Naive B cell (primary cell): ENCODE data around the gene SHISAL2B. TPM values are rescaled to one million over a fixed set of nuclear protein-coding genes. Genes with fewer than 3 reads are reported as not detected.
"Not testable (repeated sequence)": the region's sequence is repeated elsewhere in the genome, so short reads cannot be mapped to it uniquely, and the experiment has no call there.

Experiments used
- ATAC-seq, 2 donors: fragments of 150-1000 bp; cut with Tn5 transposase; 2 replicates each; pipeline ENCODE4 v1.10.0; 2021; ENCODE audit warnings: low read depth in 2 of 2, mild to moderate bottlenecking in 2 of 2, moderate library complexity in 2 of 2
- DNase-seq: peaks from one replicate; pipeline ENCODE4 v3.0.0; 2022
- H3K27ac Mint-ChIP-seq, 6 donors: one replicate each; pipeline ENCODE4 v1.8.0; 2020 to 2022; ENCODE audit warnings: mild to moderate bottlenecking in 6 of 6, mixed read lengths in 6 of 6, moderate library complexity in 5 of 6, inconsistent platforms in 2 of 6
- H3K27me3 Mint-ChIP-seq, 3 donors: one replicate each; pipeline ENCODE4 v1.8.0; 2021 to 2022; ENCODE audit warnings: mixed read lengths in 3 of 3, mild to moderate bottlenecking in 1 of 3
- H3K36me3 Mint-ChIP-seq, 2 donors: one replicate each; pipeline ENCODE4 v1.8.0; 2020 to 2022; ENCODE audit warnings: mixed read lengths in 2 of 2, inconsistent platforms in 1 of 2, mild to moderate bottlenecking in 1 of 2
- H3K4me1 Mint-ChIP-seq, 3 donors: one replicate each; pipeline ENCODE4 v1.8.0; 2020 to 2022; ENCODE audit warnings: mixed read lengths in 3 of 3, inconsistent platforms in 1 of 3, mild to moderate bottlenecking in 1 of 3, moderate library complexity in 1 of 3
- H3K4me3 Mint-ChIP-seq, 8 donors: one replicate each; pipeline ENCODE4 v1.8.0; 2020 to 2022; ENCODE audit warnings: mild to moderate bottlenecking in 8 of 8, mixed read lengths in 8 of 8, moderate library complexity in 8 of 8, inconsistent platforms in 2 of 8
- H3K9me3 Mint-ChIP-seq, 7 donors: one replicate each; pipeline ENCODE4 v1.8.0; 2020 to 2022; ENCODE audit warnings: mixed read lengths in 7 of 7, mild to moderate bottlenecking in 5 of 7, inconsistent platforms in 2 of 7, moderate library complexity in 1 of 7
- polyA plus RNA-seq, 6 donors: library from polyadenylated mRNA; unstranded; fragments of 300-500 nt; fragmentation: Illumina TruSeq; gene quantifications; one replicate each; pipeline ENCODE4 v1.2.3, GENCODE V29; 2021; ENCODE audit warnings: low read depth in 6 of 6

SHISAL2B gene
- polyA plus RNA-seq, 6 donors from 2014 or later = not detected

GRCh38 chr5:64714495-64714894 lies 24.2 kb downstream of the SHISAL2B start:
- DNase-seq, H3K4me3 Mint-ChIP-seq, H3K36me3 Mint-ChIP-seq, ATAC-seq, H3K27me3 Mint-ChIP-seq, H3K9me3 Mint-ChIP-seq, H3K27ac Mint-ChIP-seq, H3K4me1 Mint-ChIP-seq: not testable (repeated sequence)

GRCh38 chr5:64722588-64722987 lies 32.3 kb downstream of the SHISAL2B start:
- Mint-ChIP-seq H3K4me3 (no peak overlapping the region), H3K9me3 (no peaks in the 10 kb centered on the region), H3K27ac (no peak overlapping the region), H3K36me3 (peaks cover 6 to 23% of the 10 kb centered on the region in 2 donors), H3K4me1 (no peaks in the 10 kb centered on the region), H3K27me3 (no peaks in the 10 kb centered on the region)
- ATAC-seq (no peak), DNase-seq (no peak)

- no peaks in the 10 kb centered on the region for H3K27me3 Mint-ChIP-seq
- no peak overlapping the region for H3K27ac Mint-ChIP-seq
- no peak overlapping the region for H3K4me3 Mint-ChIP-seq
- peaks cover 30 to 45% of the 10 kb centered on the region in 2 donors for H3K36me3 Mint-ChIP-seq
- peaks cover 0 to 18% (median 0%) of the 10 kb centered on the region in 3 donors for H3K4me1 Mint-ChIP-seq
- H3K9me3 Mint-ChIP-seq = no peaks in the 10 kb centered on the region
- no peak for DNase-seq
- no peak for ATAC-seq
These were observed 36.8 kb downstream of the SHISAL2B start for GRCh38 chr5:64727150-64727549.

- no peaks in the 10 kb centered on the region for H3K9me3 Mint-ChIP-seq
- peaks cover 8 to 9% of the 10 kb centered on the region in 2 donors for H3K36me3 Mint-ChIP-seq
- DNase-seq = no peak
- no peaks in the 10 kb centered on the region for H3K27me3 Mint-ChIP-seq
- H3K27ac Mint-ChIP-seq = no peak overlapping the region
- no peak overlapping the region for H3K4me3 Mint-ChIP-seq
- no peak for ATAC-seq
- peaks cover 0 to 5% (median 4%) of the 10 kb centered on the region in 3 donors for H3K4me1 Mint-ChIP-seq
These were observed 52.1 kb downstream of the SHISAL2B start for GRCh38 chr5:64742411-64742810.

GRCh38 chr5:64742821-64743220 lies 52.5 kb downstream of the SHISAL2B start:
- Mint-ChIP-seq H3K27ac (no peak overlapping the region), H3K36me3 (peaks cover 8 to 9% of the 10 kb centered on the region in 2 donors), H3K9me3 (no peaks in the 10 kb centered on the region), H3K4me3 (no peak overlapping the region), H3K27me3 (no peaks in the 10 kb centered on the region), H3K4me1 (peaks cover 0 to 5% (median 4%) of the 10 kb centered on the region in 3 donors)
- DNase-seq (no peak), ATAC-seq (no peak)

- Mint-ChIP-seq H3K4me3 (no peak overlapping the region), H3K9me3 (no peaks in the 10 kb centered on the region), H3K27me3 (no peaks in the 10 kb centered on the region), H3K4me1 (peaks cover 1 to 8% (median 5%) of the 10 kb centered on the region in 3 donors), H3K27ac (peak overlapping the region in 2 of 6 donors; percentile 47 to 66), H3K36me3 (peaks cover 1 to 8% of the 10 kb centered on the region in 2 donors)
- ATAC-seq (no peak), DNase-seq (no peak)
These were observed 54.6 kb downstream of the SHISAL2B start for GRCh38 chr5:64744914-64745313.

GRCh38 chr5:64746446-64746845 lies 56.1 kb downstream of the SHISAL2B start:
- H3K4me1 Mint-ChIP-seq = peaks cover 15 to 19% (median 16%) of the 10 kb centered on the region in 3 donors
- H3K27me3 Mint-ChIP-seq = no peaks in the 10 kb centered on the region
- H3K36me3 Mint-ChIP-seq = peaks cover 0 to 13% of the 10 kb centered on the region in 2 donors
- H3K9me3 Mint-ChIP-seq = no peaks in the 10 kb centered on the region
- DNase-seq (no peak), ATAC-seq (no peak)
- H3K4me3 Mint-ChIP-seq = no peak overlapping the region
- no peak overlapping the region for H3K27ac Mint-ChIP-seq

- H3K4me1 Mint-ChIP-seq = peaks cover 14 to 15% (median 15%) of the 10 kb centered on the region in 3 donors
- peak overlapping the region in 1 of 8 donors; percentile 44 for H3K4me3 Mint-ChIP-seq
- H3K27ac Mint-ChIP-seq = peak overlapping the region in 1 of 6 donors; percentile 57
- DNase-seq = no peak
- no peaks in the 10 kb centered on the region for H3K9me3 Mint-ChIP-seq
- H3K36me3 Mint-ChIP-seq = peaks cover 0 to 13% of the 10 kb centered on the region in 2 donors
- ATAC-seq = no peak
- H3K27me3 Mint-ChIP-seq = no peaks in the 10 kb centered on the region
These were observed 59.1 kb downstream of the SHISAL2B start for GRCh38 chr5:64749385-64749784.

- Mint-ChIP-seq H3K4me1 (peaks cover 15 to 31% (median 26%) of the 10 kb centered on the region in 3 donors), H3K36me3 (peaks cover 0 to 17% of the 10 kb centered on the region in 2 donors), H3K9me3 (peaks cover 0 to 2% (median 0%) of the 10 kb centered on the region in 7 donors), H3K4me3 (no peak overlapping the region), H3K27ac (no peak overlapping the region), H3K27me3 (no peaks in the 10 kb centered on the region)
- DNase-seq (no peak), ATAC-seq (no peak)
These were observed 63.8 kb downstream of the SHISAL2B start for GRCh38 chr5:64754066-64754465.

- DNase-seq (no peak), ATAC-seq (no peak)
- Mint-ChIP-seq H3K36me3 (peaks cover 0 to 4% of the 10 kb centered on the region in 2 donors), H3K27me3 (no peaks in the 10 kb centered on the region), H3K4me3 (no peak overlapping the region), H3K4me1 (peaks cover 0 to 36% (median 15%) of the 10 kb centered on the region in 3 donors), H3K9me3 (peaks cover 0 to 2% (median 0%) of the 10 kb centered on the region in 7 donors), H3K27ac (no peak overlapping the region)
These were observed 68.6 kb downstream of the SHISAL2B start for GRCh38 chr5:64758901-64759300.

- Mint-ChIP-seq H3K27ac (peak overlapping the region in 1 of 6 donors; percentile 33), H3K4me3 (no peak overlapping the region), H3K36me3 (peaks cover 0 to 2% of the 10 kb centered on the region in 2 donors), H3K4me1 (peaks cover 6 to 38% (median 6%) of the 10 kb centered on the region in 3 donors), H3K27me3 (no peaks in the 10 kb centered on the region), H3K9me3 (peaks cover 0 to 2% (median 0%) of the 10 kb centered on the region in 7 donors)
- ATAC-seq (no peak), DNase-seq (no peak)
These were observed 69.8 kb downstream of the SHISAL2B start for GRCh38 chr5:64759960-64760660.

- H3K27ac Mint-ChIP-seq = no peak overlapping the region
- no peaks in the 10 kb centered on the region for H3K27me3 Mint-ChIP-seq
- peaks cover 29 to 55% (median 32%) of the 10 kb centered on the region in 3 donors for H3K4me1 Mint-ChIP-seq
- no peaks in the 10 kb centered on the region for H3K9me3 Mint-ChIP-seq
- ATAC-seq = no peak
- DNase-seq = no peak
- peaks cover 0 to 6% of the 10 kb centered on the region in 2 donors for H3K36me3 Mint-ChIP-seq
- peak overlapping the region in 1 of 8 donors; percentile 1 for H3K4me3 Mint-ChIP-seq
These were observed 73.7 kb downstream of the SHISAL2B start for GRCh38 chr5:64763948-64764503.

- Mint-ChIP-seq H3K9me3 (no peaks in the 10 kb centered on the region), H3K27me3 (no peaks in the 10 kb centered on the region), H3K4me1 (peaks cover 41 to 55% (median 42%) of the 10 kb centered on the region in 3 donors), H3K27ac (peak overlapping the region in 2 of 6 donors; percentile 24 to 54), H3K36me3 (peaks cover 0 to 7% of the 10 kb centered on the region in 2 donors), H3K4me3 (peak overlapping the region in 4 of 8 donors; percentile 12 to 40 (median 28))
- DNase-seq (no peak), ATAC-seq (no peak)
These were observed 75.7 kb downstream of the SHISAL2B start for GRCh38 chr5:64765804-64766504.
